BJ (cell line): ENCODE results near the gene ANXA11. TPM values are rescaled to one million over a fixed set of nuclear protein-coding genes. Genes with fewer than 3 reads are reported as not detected.

Experiments
- CTCF ChIA-PET: fragments of 350-600 bp; formaldehyde crosslinking; extraction: SDS; loops from one replicate; lab custom pipeline; 2021; ENCODE audit warnings: antibody characterized with exemption, inconsistent platforms; lab: Yijun Ruan, JAX
- POLR2A ChIA-PET: fragments of 300-600 bp; sonication (Branson Sonifier 250); formaldehyde crosslinking; extraction: SDS; loops from one replicate; lab custom pipeline; 2021; ENCODE audit warnings: antibody characterized with exemption; lab: Charles Lee
- DNase-seq: peaks from one replicate; pipeline ENCODE4 v3.0.0-alpha.2; 2011; ENCODE audit warnings: low read depth
- H3K27me3 ChIP-seq: 2 replicates; pipeline ENCODE4 v1.6.0; 2011; ENCODE audit warnings: low read length; ENCODE audit not compliant: control insufficient read depth, insufficient read depth
- H3K36me3 ChIP-seq: 2 replicates; pipeline ENCODE4 v1.5.1; 2011; ENCODE audit warnings: low read length; ENCODE audit not compliant: control insufficient read depth, insufficient read depth
- H3K4me3 ChIP-seq: 2 replicates; pipeline ENCODE4 v1.5.1; 2011; ENCODE audit warnings: low read depth, mild to moderate bottlenecking, control low read depth, low read length
- CTCF ChIP-seq: IDR thresholded peaks from 2 replicates; pipeline ENCODE4 v1.5.1; 2011; ENCODE audit warnings: low read depth, mild to moderate bottlenecking, control low read depth, inconsistent platforms, low read length, moderate library complexity; ENCODE audit not compliant: insufficient read depth
- polyA plus RNA-seq: library from polyadenylated mRNA; depleted of rRNA; stranded (reverse); fragments of >200 nt; gene quantifications from 2 replicates; pipeline ENCODE4 v1.2.3, GENCODE V29; 2011

The ANXA11 gene
- polyA plus RNA-seq, 1 experiment = 239 TPM

GRCh38 chr10:80126876-80127275 lies 78.5 kb downstream of the ANXA11 start:
- no peaks in the 10 kb centered on the region for H3K36me3 ChIP-seq
- CTCF ChIA-PET = interaction anchor here (0.6 kb wide), 1 partner anchor 29 kb away, joined by 4 read pairs; no protein-coding TSS in a partner anchor
- no peak overlapping the region for H3K4me3 ChIP-seq
- no peak for TF ChIP-seq CTCF
- no peak for DNase-seq
- no peaks in the 10 kb centered on the region for H3K27me3 ChIP-seq
- POLR2A ChIA-PET = no interaction called here

- Histone ChIP-seq H3K36me3 (no peaks in the 10 kb centered on the region), H3K4me3 (no peak overlapping the region), H3K27me3 (0 out of 2 replicates have a peak, but pooled peaks cover 1% of the 10 kb centered on the region)
- CTCF ChIA-PET = interaction anchor here (0.8 kb wide), 1 partner anchor 9 kb away, joined by 3 read pairs; no protein-coding TSS in a partner anchor
- DNase-seq = no peak
- POLR2A ChIA-PET = no interaction called here
- no peak for TF ChIP-seq CTCF
These were observed 82.6 kb downstream of the ANXA11 start for GRCh38 chr10:80122746-80123145.

GRCh38 chr10:80122110-80122710 lies 83.1 kb downstream of the ANXA11 start:
- TF ChIP-seq CTCF = no peak
- Histone ChIP-seq H3K4me3 (no peak overlapping the region), H3K36me3 (no peaks in the 10 kb centered on the region), H3K27me3 (0 out of 2 replicates have a peak, but pooled peaks cover 1% of the 10 kb centered on the region)
- no peak for DNase-seq
- POLR2A ChIA-PET = no interaction called here
- CTCF ChIA-PET = interaction anchor here (0.8 kb wide), 1 partner anchor 9 kb away, joined by 3 read pairs; no protein-coding TSS in a partner anchor

- ChIA-PET POLR2A (no interaction called here), CTCF (interaction anchor here (2.0 kb wide), 1 partner anchor 12 kb away, joined by 5 read pairs; no protein-coding TSS in a partner anchor)
- Histone ChIP-seq H3K27me3 (0 out of 2 replicates have a peak, but pooled peaks cover 1% of the 10 kb centered on the region), H3K4me3 (no peak overlapping the region), H3K36me3 (no peaks in the 10 kb centered on the region)
- no peak for TF ChIP-seq CTCF
- DNase-seq = no peak
These were observed 86.7 kb downstream of the ANXA11 start for GRCh38 chr10:80118669-80119068.

- ChIA-PET POLR2A (interaction anchor here (0.7 kb wide), 1 partner anchor 22 kb away, joined by 7 read pairs; no protein-coding TSS in a partner anchor), CTCF (interaction anchor here (1.0 kb wide), 1 partner anchor 9 kb away, joined by 3 read pairs; no protein-coding TSS in a partner anchor)
- Histone ChIP-seq H3K36me3 (no peaks in the 10 kb centered on the region), H3K27me3 (no peaks in the 10 kb centered on the region), H3K4me3 (no peak overlapping the region)
- DNase-seq = no peak
- no peak for TF ChIP-seq CTCF
These were observed 94.4 kb downstream of the ANXA11 start for GRCh38 chr10:80110986-80111385.
